SK-N-SH (cell line): ENCODE data around the gene OGDHL. TPM values are rescaled to one million over a fixed set of nuclear protein-coding genes. Genes with fewer than 3 reads are reported as not detected.
A peak's percentile ranks its signal among the peaks of the same experiment; 100 is the strongest.

Source experiments
- CTCF ChIA-PET: fragments of 300-600, 350-600 bp; formaldehyde crosslinking; extraction: SDS; loops from one replicate; lab custom pipeline; 2021; lab: Yijun Ruan, JAX
- POLR2A ChIA-PET: fragments of 350-600 bp; sonication (Branson Sonifier 250); formaldehyde crosslinking; extraction: SDS; loops from one replicate; lab custom pipeline; 2020; ENCODE audit warnings: antibody characterized with exemption, inconsistent platforms; lab: Yijun Ruan, JAX
- DNase-seq: peaks from one replicate; pipeline ENCODE4 v3.0.0; 2012
- H2AFZ ChIP-seq: fragments of 200-600 bp; sonication (generic); 2 replicates; pipeline ENCODE4 v1.8.1; 2016; ENCODE audit warnings: antibody characterized with exemption, mild to moderate bottlenecking, low read depth
- H3F3A ChIP-seq: fragments of 200-600 bp; sonication (generic); replicated peaks from 2 replicates; pipeline ENCODE3; 2016; ENCODE audit warnings: antibody characterized with exemption, mild to moderate bottlenecking; ENCODE audit not compliant: insufficient read depth
- H3K27ac ChIP-seq, 2 experiments: fragments of 200-500 bp in 1 of 2; fragments of 200-600 bp in 1 of 2; sonication (Bioruptor generic) in 1 of 2; sonication (generic), shearing (Covaris generic) in 1 of 2; 2 replicates each; pipeline versions ENCODE4 v1.5.1 to v1.6.1; 2014 to 2016; ENCODE audit warnings: low read depth in 2 of 2, inconsistent platforms in 1 of 2, low read length in 1 of 2, mild to moderate bottlenecking in 1 of 2, mixed read lengths in 1 of 2
- H3K27me3 ChIP-seq: fragments of 200-600 bp; sonication (generic), shearing (Covaris generic); 2 replicates; pipeline ENCODE4 v1.6.1; 2016; ENCODE audit warnings: mixed run types; ENCODE audit not compliant: insufficient read depth
- H3K36me3 ChIP-seq, 2 experiments: fragments of 200-500 bp in 1 of 2; fragments of 200-600 bp in 1 of 2; sonication (Bioruptor generic) in 1 of 2; sonication (generic) in 1 of 2; replicated peaks in 1 of 2; 2 replicates each; pipeline versions ENCODE3 to v1.5.1; 2014 to 2016; ENCODE audit warnings: low read length in 1 of 2, mild to moderate bottlenecking in 1 of 2; ENCODE audit not compliant: insufficient read depth in 2 of 2, control insufficient read depth in 1 of 2
- H3K4me1 ChIP-seq, 2 experiments: fragments of 200-500 bp in 1 of 2; fragments of 200-600 bp in 1 of 2; sonication (Bioruptor generic) in 1 of 2; sonication (generic), shearing (Covaris generic) in 1 of 2; 2 replicates each; pipeline versions ENCODE4 v1.5.1 to v1.6.1; 2014 to 2016; ENCODE audit warnings: low read depth in 1 of 2, low read length in 1 of 2, mixed run types in 1 of 2; ENCODE audit not compliant: insufficient read depth in 2 of 2, control insufficient read depth in 1 of 2
- H3K4me2 ChIP-seq: fragments of 200-600 bp; sonication (generic), shearing (Covaris generic); 2 replicates; pipeline ENCODE4 v1.6.1; 2017; ENCODE audit warnings: mixed run types
- H3K4me3 ChIP-seq, 2 experiments: fragments of 200-500 bp in 1 of 2; fragments of 200-600 bp in 1 of 2; sonication (Bioruptor generic) in 1 of 2; sonication (generic), shearing (Covaris generic) in 1 of 2; 2 replicates each; pipeline versions ENCODE4 v1.5.1 to v1.8.1; 2014 to 2016; ENCODE audit warnings: low read depth in 2 of 2, inconsistent platforms in 1 of 2, low read length in 1 of 2, mild to moderate bottlenecking in 1 of 2, mixed read lengths in 1 of 2, moderate library complexity in 1 of 2
- H3K79me2 ChIP-seq: fragments of 200-600 bp; sonication (generic); 2 replicates; pipeline ENCODE4 v1.8.1; 2017; ENCODE audit warnings: mild to moderate bottlenecking; ENCODE audit not compliant: insufficient read depth
- H3K9ac ChIP-seq: fragments of 200-600 bp; sonication (generic); 2 replicates; pipeline ENCODE4 v1.6.1; 2017; ENCODE audit warnings: mixed run types
- H3K9me2 ChIP-seq: fragments of 200-600 bp; sonication (generic); 2 replicates; pipeline ENCODE4 v1.6.1; 2017; ENCODE audit warnings: mixed run types
- H3K9me3 ChIP-seq: fragments of 200-600 bp; sonication (generic); 2 replicates; pipeline ENCODE4 v1.6.1; 2017; ENCODE audit warnings: mixed run types, mild to moderate bottlenecking, moderate library complexity
- H4K20me1 ChIP-seq: fragments of 200-600 bp; sonication (generic); 2 replicates; pipeline ENCODE4 v1.6.1; 2017; ENCODE audit warnings: mild to moderate bottlenecking, mixed run types; ENCODE audit not compliant: insufficient read depth
- EZH2phosphoT487 ChIP-seq: fragments of 200-600 bp; sonication (generic); IDR thresholded peaks from 2 replicates; pipeline ENCODE4 v1.6.1; 2017; ENCODE audit warnings: low read depth, mixed run types, mild to moderate bottlenecking, antibody characterized with exemption, moderate library complexity, borderline replicate concordance
- NRF1 ChIP-seq: IDR thresholded peaks from 2 replicates; pipeline ENCODE4 v1.6.1; 2012; ENCODE audit warnings: low read depth, mild to moderate bottlenecking, low read length
- WGBS: methylation state at CpG from one replicate; pipeline ENCODE4 v1.1.6; 2017; ENCODE audit warnings: low lambda C conversion rate; 5-methylcytosine and 5-hydroxymethylcytosine counted together
- polyA plus RNA-seq, 3 experiments: library from polyadenylated mRNA; depleted of rRNA; stranded (reverse); fragments of >200 nt; gene quantifications; 2 replicates each; pipeline ENCODE4 v1.2.3, GENCODE V29; 2012
- TF ChIP-seq, protein P1 (sequence below): fragments of 200-600 bp; sonication (generic); IDR thresholded peaks from 2 replicates; pipeline ENCODE4 v1.6.1; 2017; ENCODE audit warnings: antibody characterized with exemption, mild to moderate bottlenecking, moderate library complexity
- TF ChIP-seq, protein P2 (sequence below): fragments of 150-350 bp; IDR thresholded peaks from 2 replicates; pipeline ENCODE4 v1.6.1; 2017; ENCODE audit warnings: antibody characterized with exemption, low read length, low read depth, borderline replicate concordance
- TF ChIP-seq, protein P3 (sequence below): IDR thresholded peaks from 2 replicates; pipeline ENCODE4 v1.4.0; 2012; ENCODE audit warnings: low read depth, borderline replicate concordance
- TF ChIP-seq, protein P4 (sequence below): IDR thresholded peaks from 2 replicates; pipeline ENCODE4; 2012
- TF ChIP-seq, protein P5 (sequence below): IDR thresholded peaks from 2 replicates; pipeline ENCODE4 v1.6.1; 2012; ENCODE audit warnings: mild to moderate bottlenecking, low read depth, low read length, moderate library complexity

OGDHL gene
- polyA plus RNA-seq (2012; rRNA removed) = 25.4 and 32.6 TPM in 2 replicates
- 10.1 and 14.5 TPM in 2 replicates for polyA plus RNA-seq (2012; cell fraction: cytosol; rRNA removed)
- polyA plus RNA-seq (2012; cell fraction: nucleus; rRNA removed) = 102 and 104 TPM in 2 replicates

DNA sequence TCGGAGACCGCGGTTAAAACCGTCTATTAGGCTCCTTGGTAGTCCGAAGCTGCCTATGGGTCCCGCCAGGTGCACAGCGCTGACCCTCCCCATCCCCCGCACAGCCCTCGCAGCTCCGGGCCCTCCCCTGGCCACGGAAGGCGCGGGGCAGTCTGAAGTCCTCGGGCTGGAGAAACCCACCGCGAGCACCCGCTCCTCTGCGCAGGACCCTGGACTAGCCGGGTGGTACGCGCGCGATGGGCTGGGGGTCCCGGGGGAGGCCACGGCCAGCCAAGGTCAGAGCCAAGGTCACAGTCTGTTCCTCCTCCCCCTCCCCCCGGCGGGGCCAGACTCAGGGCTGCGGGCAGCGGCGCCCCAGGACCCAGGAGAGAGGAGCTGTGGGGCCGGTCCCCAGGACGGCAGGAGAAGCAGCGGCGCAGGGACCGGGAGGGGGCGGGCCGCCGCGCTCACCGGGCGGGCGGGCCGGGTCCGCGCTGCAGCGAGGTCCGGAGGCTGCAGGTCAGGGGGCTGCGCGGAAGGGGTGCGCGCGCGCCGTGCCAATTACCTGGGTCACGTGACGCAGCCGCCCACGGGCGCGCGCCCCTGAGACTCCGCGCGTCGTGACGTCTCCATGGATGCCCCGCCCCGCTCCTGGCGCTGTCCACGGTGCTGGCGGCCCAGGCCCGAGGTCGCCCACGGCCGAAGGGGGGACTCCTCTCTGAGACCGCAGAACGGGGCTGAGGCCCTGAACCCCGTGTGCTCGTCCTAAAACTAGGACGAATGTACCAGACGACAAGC, at the start of gene OGDHL:
OGDHL (minus strand) TSS at position 535 of the 777 bp plus-strand sequence. CDS start 3,731 bp downstream, outside the sequence.
- no peaks in the 10 kb centered on the region for H3K9me2 ChIP-seq
- H3K36me3 ChIP-seq = peaks cover 0 to 3% of the 10 kb centered on the region in 2 experiments
- peak within 1 kb of the TSS in 1 of 2 experiments; percentile 83; a peak in 2 of 4 replicates for H3K27ac ChIP-seq
- POLR2A ChIA-PET = interaction anchor here (1.0 to 1.4 kb wide), 3 partner anchors 32 to 166 kb away, joined by 3 to 4 read pairs (median 3); no protein-coding TSS in a partner anchor
- H3K79me2 ChIP-seq = no peaks in the 10 kb centered on the region
- DNase-seq = peak; percentile 97
- peak within 1 kb of the TSS; percentile 97 for H3K4me2 ChIP-seq
- H3K4me3 ChIP-seq = peak within 1 kb of the TSS; percentile 71 to 92
- TF ChIP-seq, protein P1, sequence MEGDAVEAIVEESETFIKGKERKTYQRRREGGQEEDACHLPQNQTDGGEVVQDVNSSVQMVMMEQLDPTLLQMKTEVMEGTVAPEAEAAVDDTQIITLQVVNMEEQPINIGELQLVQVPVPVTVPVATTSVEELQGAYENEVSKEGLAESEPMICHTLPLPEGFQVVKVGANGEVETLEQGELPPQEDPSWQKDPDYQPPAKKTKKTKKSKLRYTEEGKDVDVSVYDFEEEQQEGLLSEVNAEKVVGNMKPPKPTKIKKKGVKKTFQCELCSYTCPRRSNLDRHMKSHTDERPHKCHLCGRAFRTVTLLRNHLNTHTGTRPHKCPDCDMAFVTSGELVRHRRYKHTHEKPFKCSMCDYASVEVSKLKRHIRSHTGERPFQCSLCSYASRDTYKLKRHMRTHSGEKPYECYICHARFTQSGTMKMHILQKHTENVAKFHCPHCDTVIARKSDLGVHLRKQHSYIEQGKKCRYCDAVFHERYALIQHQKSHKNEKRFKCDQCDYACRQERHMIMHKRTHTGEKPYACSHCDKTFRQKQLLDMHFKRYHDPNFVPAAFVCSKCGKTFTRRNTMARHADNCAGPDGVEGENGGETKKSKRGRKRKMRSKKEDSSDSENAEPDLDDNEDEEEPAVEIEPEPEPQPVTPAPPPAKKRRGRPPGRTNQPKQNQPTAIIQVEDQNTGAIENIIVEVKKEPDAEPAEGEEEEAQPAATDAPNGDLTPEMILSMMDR = no peak
- TF ChIP-seq, protein P2, sequence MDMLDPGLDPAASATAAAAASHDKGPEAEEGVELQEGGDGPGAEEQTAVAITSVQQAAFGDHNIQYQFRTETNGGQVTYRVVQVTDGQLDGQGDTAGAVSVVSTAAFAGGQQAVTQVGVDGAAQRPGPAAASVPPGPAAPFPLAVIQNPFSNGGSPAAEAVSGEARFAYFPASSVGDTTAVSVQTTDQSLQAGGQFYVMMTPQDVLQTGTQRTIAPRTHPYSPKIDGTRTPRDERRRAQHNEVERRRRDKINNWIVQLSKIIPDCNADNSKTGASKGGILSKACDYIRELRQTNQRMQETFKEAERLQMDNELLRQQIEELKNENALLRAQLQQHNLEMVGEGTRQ = peak; percentile 83
- TF ChIP-seq, protein P3, sequence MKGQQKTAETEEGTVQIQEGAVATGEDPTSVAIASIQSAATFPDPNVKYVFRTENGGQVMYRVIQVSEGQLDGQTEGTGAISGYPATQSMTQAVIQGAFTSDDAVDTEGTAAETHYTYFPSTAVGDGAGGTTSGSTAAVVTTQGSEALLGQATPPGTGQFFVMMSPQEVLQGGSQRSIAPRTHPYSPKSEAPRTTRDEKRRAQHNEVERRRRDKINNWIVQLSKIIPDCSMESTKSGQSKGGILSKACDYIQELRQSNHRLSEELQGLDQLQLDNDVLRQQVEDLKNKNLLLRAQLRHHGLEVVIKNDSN = peak; percentile 94
- no peak for TF ChIP-seq EZH2phosphoT487
- TF ChIP-seq NRF1 = peak; percentile 66
- TF ChIP-seq, protein P4, sequence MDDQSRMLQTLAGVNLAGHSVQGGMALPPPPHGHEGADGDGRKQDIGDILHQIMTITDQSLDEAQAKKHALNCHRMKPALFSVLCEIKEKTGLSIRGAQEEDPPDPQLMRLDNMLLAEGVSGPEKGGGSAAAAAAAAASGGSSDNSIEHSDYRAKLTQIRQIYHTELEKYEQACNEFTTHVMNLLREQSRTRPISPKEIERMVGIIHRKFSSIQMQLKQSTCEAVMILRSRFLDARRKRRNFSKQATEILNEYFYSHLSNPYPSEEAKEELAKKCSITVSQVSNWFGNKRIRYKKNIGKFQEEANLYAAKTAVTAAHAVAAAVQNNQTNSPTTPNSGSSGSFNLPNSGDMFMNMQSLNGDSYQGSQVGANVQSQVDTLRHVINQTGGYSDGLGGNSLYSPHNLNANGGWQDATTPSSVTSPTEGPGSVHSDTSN = peak; percentile 15; the same call in 1 of the 2 replicates
- TF ChIP-seq, protein P5, sequence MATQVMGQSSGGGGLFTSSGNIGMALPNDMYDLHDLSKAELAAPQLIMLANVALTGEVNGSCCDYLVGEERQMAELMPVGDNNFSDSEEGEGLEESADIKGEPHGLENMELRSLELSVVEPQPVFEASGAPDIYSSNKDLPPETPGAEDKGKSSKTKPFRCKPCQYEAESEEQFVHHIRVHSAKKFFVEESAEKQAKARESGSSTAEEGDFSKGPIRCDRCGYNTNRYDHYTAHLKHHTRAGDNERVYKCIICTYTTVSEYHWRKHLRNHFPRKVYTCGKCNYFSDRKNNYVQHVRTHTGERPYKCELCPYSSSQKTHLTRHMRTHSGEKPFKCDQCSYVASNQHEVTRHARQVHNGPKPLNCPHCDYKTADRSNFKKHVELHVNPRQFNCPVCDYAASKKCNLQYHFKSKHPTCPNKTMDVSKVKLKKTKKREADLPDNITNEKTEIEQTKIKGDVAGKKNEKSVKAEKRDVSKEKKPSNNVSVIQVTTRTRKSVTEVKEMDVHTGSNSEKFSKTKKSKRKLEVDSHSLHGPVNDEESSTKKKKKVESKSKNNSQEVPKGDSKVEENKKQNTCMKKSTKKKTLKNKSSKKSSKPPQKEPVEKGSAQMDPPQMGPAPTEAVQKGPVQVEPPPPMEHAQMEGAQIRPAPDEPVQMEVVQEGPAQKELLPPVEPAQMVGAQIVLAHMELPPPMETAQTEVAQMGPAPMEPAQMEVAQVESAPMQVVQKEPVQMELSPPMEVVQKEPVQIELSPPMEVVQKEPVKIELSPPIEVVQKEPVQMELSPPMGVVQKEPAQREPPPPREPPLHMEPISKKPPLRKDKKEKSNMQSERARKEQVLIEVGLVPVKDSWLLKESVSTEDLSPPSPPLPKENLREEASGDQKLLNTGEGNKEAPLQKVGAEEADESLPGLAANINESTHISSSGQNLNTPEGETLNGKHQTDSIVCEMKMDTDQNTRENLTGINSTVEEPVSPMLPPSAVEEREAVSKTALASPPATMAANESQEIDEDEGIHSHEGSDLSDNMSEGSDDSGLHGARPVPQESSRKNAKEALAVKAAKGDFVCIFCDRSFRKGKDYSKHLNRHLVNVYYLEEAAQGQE = peak; percentile 100
- 2% methylated on average over 12 of the region's 81 CpGs for WGBS
- no peaks in the 10 kb centered on the region for H3F3A ChIP-seq
- peaks cover 0 to 29% of the 10 kb centered on the region in 2 experiments; a peak in 1 of 4 replicates for H3K4me1 ChIP-seq
- H3K9me3 ChIP-seq = no peaks in the 10 kb centered on the region
- no peaks in the 10 kb centered on the region; the same call in 1 of the 2 replicates for H3K27me3 ChIP-seq
- peak within 1 kb of the TSS; percentile 42 for H3K9ac ChIP-seq
- CTCF ChIA-PET = interaction anchor here (0.9 to 5.7 kb wide), 2 partner anchors 168 to 1106 kb away, joined by 3 to 32 read pairs; no protein-coding TSS in a partner anchor
- H2AFZ ChIP-seq = peak within 1 kb of the TSS; percentile 94
- H4K20me1 ChIP-seq = no peaks in the 10 kb centered on the region
